Measurements from ENCODE around the gene USF1.
"Not testable (repeated sequence)": the region's sequence is repeated elsewhere in the genome, so short reads cannot be mapped to it uniquely, and the experiment has no call there.

USF1 gene

DNA sequence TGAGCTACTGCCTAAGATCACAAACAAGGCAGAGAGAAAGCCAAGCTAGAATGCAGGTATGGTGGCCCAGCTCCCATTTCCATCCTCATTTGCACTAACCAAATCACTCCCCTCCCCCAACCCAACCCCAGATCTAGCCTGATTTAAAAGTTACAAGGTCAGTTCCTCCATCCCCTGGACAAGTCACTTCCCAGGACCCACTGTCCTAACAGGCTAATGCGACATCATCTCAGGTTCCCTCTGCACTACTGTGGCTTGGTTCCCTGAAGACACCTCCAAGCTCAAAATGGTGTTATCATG is 27.2 kb downstream of the USF1 start:
- DNase-seq: no peak

GRCh38 chr1:161017756-161018630 is 27.8 kb downstream of the USF1 start:
- no peak for DNase-seq

DNA sequence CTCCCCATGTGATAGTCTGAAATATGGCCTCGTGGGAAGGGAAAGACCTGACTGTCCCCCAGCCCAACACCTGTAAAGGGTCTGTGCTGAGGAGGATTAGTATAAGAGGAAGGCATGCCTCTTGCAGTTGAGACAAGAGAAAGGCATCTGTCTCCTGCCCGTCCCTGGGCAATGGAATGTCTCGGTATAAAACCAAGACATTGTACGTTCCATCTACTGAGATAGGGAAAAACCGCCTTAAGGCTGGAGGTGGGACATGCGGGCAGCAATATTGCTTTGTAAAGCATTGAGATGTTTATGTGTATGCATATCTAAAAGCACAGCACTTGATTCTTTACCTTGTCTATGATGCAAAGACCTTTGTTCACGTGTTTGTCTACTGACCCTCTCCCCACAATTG is 28.6 kb downstream of the USF1 start:
- DNase-seq: not testable (repeated sequence)

DNA sequence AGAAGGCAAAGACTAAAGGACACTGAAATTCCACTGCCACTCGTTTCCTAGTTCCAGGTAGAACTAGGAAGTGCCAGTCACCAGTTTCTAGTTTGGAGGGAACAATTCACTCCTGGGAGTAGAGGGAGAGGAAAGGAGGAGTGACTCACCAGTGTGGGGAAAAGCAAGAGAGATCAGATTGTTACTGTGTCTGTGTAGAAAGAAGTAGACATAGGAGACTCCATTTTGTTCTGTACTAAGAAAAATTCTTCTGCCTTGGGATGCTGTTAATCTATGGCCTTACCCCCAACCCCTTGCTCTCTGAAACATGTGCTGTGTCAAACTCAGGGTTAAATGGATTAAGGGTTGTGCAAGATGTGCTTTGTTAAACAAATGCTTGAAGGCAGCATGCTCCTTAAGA is 29.1 kb downstream of the USF1 start:
- DNase-seq: not testable (repeated sequence)

DNA sequence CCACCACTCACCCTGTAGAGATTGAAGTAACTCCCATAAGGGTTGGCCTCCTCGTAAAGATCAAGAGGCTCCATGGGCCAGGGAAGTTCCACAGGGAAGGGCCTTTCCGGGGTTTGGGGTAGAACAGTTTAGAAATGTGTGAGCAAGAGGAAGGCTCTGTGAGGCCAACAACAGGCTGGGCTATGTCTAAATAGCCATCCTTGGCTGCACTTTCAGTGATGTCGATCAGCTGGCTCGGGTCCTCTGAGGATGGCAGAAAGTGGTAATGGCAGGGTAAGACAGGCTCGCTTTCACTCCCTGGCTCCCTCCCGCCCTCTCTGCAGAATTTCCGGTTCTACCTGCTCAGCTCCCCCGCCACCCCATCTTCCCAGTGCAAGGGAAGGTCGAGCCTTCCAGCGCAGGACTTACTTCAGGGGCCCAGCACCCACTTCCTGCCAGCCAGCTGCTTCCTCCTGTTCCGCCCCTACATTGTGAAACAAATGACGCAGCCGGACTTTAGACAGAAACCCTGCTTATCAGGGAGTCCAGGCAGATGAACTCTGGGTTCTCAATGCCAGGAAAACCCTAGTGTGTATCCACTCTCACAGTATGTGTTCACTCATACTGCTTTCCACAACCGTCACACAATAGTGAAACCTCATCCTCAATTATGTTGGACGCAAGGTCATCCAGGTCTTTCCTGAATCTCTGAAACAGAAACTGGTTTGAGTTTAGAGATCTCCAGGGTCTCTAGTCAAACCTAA is 32.1 kb downstream of the USF1 start:
- no peak for DNase-seq

DNA sequence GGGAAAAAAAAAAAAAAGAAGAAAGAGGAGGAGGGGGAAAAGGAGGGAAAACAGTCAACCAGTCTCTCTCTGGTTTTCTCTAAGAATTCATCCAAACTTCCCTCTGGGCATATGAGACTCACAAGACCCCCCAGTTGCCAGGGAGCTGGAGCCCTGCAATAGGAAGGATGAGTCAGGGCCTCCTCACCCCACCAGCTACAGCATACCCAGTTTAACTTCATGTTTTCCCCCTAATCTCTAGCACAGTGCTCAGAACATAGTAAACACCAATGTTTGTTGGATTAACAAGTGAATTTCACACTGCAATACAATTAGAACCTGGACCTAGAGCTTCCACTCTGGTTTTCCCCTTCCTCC is 32.7 kb downstream of the USF1 start:
- no peak for DNase-seq

- DNase-seq: no peak
These were observed 33.4 kb downstream of the USF1 start for GRCh38 chr1:161012420-161012819.

- DNase-seq: no peak
These were observed 36.1 kb downstream of the USF1 start for GRCh38 chr1:161009602-161010211.

- no peak for DNase-seq
These were observed 36.8 kb downstream of the USF1 start for GRCh38 chr1:161008869-161009510.

DNA sequence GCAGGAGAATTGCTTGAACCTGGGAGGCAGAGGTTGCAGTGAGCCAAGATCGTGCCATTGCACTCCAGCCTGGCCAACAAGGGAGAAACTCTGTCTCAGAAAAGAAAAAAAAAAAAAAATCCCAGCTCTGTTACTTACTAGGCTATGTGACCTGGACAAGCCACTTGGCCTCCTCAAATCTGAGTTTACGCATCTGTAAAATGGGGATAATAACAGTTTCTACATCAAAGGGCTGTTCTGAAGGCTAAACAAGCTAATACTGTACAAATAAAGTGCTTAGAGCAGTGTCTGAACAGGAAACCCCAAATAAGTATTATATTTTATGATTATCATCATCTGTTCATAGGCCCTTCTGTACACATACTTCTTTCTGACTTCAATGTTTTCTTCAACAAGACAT is 38.4 kb downstream of the USF1 start:
- no peak for DNase-seq

GRCh38 chr1:161006563-161006962 is 39.2 kb downstream of the USF1 start:
- no peak for DNase-seq

DNA sequence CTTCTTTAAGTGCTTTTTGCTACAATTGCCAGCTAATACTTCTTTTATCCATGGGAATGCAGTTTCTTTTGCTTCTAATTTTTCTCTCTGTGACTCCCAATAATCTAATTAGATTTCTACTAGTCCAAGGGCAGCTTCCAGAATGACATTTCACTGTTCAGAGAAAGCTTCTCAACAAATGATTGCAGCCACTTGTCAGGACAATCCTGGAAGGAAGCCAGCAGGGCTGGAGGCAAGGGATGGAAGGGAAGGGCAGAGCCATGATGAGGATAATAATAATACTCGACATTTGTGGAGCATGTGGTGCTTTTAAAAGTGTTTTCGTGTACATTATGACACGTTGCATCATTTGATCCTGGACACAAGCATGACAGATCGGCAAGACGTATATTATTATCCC is 44.3 kb downstream of the USF1 start:
- peak; percentile 42 for DNase-seq

DNA sequence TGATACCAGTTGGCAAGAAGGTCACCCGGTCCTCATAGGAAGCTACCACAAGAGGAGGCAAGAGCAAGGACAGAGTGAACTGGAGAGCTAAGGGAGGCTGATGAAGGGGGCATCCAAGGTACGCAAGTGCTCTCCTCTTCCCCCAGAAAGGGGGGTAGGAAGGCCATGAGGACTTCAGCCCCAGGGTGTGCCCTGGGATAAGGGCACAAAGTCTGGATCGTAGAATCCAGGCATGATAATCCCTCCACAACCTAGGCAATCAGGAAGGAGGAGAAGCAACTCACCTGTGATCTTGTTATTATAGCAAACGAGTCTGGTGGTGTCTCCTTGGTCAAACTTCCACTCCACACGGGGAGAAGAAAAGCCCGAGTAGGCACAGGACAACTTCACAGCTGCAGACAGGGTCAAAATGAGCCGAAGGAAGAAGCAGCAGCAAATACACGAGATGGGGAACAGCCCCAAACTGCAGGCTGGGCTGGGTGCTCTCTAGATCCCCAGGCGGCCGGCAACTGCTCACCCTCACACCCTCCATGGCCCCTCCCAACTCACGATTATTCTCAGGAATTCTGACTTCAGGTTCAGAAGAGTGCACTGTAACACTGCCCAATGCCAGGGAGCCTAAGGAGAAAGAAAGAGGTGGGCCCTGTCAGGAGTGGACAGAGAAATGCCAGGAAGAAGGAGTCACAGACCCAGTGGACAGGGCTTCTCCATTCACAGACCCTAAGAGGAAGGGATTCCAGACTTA is 44.9 kb downstream of the USF1 start:
- no peak for DNase-seq

GRCh38 chr1:160999376-160999775 is 46.4 kb downstream of the USF1 start:
- DNase-seq: no peak

GRCh38 chr1:160997323-160998038 is 48.3 kb downstream of the USF1 start:
- peak; percentile 44 for DNase-seq

DNA sequence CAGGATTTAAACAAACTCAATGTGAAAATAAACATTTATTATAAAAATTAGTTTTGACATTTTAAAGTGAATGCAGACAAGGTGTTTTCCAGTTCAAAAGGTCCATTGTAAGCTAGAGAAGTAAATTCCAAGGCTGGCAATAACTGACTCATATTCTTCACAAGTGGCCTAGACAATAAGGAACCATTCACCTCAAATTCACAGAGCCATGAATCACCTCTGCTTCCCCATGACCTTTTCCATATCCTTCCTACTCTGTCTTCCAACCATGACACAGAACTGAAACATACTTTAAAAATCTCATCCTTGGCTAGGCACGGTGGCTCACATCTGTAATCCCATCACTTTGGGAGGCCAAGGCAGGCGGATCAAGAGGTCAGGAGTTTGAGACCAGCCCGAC is 49.6 kb downstream of the USF1 start:
- DNase-seq: no peak

DNA sequence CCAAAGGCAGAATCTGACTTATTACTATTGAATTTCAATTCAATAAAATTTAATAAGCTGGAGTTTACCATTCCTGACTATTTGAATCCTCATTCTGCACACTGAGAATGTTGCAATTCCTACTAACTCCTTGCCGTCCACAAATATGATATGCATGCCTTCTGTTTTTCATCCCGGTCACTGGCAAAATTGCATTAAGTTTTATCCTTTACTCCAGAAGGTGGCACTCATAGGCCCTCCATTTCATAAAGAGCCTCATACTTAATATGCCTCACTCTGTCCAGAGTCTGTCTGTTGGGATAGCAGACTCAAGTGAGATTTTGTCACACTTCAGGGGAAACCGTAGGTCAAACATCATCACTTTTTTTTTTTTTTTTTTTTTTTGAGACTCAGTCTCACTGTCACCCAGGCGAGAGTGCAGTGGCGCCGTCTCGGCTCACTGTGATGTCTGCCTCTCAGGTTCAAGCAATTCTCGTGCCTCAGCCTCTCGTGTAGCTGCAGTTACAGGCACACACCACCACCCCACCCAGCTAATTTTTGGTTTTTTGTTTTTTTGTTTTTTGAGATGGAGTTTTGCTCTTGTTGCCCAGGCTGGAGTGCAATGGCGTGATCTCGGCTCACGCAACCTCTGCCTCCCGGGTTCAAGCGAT is 52.1 kb downstream of the USF1 start:
- peak; percentile 43 for DNase-seq

DNA sequence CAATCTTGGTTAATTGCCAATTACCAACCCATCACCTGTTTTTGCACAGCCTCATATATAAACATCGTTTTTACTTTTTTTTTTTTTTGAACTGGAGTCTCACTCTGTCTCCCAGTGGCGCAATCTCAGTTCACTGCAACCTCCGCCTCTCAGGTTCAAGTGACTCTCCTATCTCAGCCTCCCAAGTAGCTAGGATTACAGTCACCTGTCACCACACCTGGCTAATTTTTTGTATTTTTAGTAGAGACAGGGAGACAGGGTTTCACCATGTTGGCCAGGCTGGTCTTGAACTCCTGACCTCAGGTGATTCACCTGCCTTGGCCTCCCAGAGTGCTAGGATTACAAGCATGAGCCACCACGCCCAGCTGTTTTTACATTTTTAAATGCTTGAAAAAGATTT is 53.7 kb downstream of the USF1 start:
- not testable (repeated sequence) for DNase-seq
